Fibroblast of the conjunctiva (primary cell): Measurements from ENCODE around the gene GINS3.
"Not testable (repeated sequence)": the region's sequence is repeated elsewhere in the genome, so short reads cannot be mapped to it uniquely, and the experiment has no call there.

ENCODE experiments used
- DNase-seq: peaks from one replicate; pipeline ENCODE4 v3.0.0-alpha.2; 2010; ENCODE audit warnings: low read depth

GINS3 gene

GRCh38 chr16:58393138-58393504 lies 850 bp downstream of the GINS3 start:
- DNase-seq, result peak; percentile 6

- DNase-seq, result not testable (repeated sequence)
These were observed 4.6 kb downstream of the GINS3 start for GRCh38 chr16:58396897-58397296.

GRCh38 chr16:58399718-58400633 lies 7.7 kb downstream of the GINS3 start:
- DNase-seq, result no peak

- not testable (repeated sequence) for DNase-seq
These were observed 9.0 kb downstream of the GINS3 start for GRCh38 chr16:58401305-58401704.

- DNase-seq, result no peak
These were observed 10.5 kb downstream of the GINS3 start for GRCh38 chr16:58402796-58403195.

- peak; percentile 42 for DNase-seq
These were observed 17.2 kb downstream of the GINS3 start for GRCh38 chr16:58409316-58409973.

- DNase-seq, result no peak
These were observed 19.1 kb downstream of the GINS3 start for GRCh38 chr16:58411336-58411735.

- DNase-seq, result no peak
These were observed 19.7 kb downstream of the GINS3 start for GRCh38 chr16:58411736-58412614.

GRCh38 chr16:58412615-58412970 lies 20.3 kb downstream of the GINS3 start:
- DNase-seq, result not testable (repeated sequence)

GRCh38 chr16:58413359-58413758 lies 21.1 kb downstream of the GINS3 start:
- DNase-seq, result no peak

- no peak for DNase-seq
These were observed 22.7 kb downstream of the GINS3 start for GRCh38 chr16:58415003-58415402.

- not testable (repeated sequence) for DNase-seq
These were observed 23.7 kb downstream of the GINS3 start for GRCh38 chr16:58415961-58416360.

GRCh38 chr16:58417035-58417434 lies 24.8 kb downstream of the GINS3 start:
- no peak for DNase-seq

- DNase-seq, result no peak
These were observed 25.3 kb downstream of the GINS3 start for GRCh38 chr16:58417600-58417999.

GRCh38 chr16:58418026-58418425 lies 25.8 kb downstream of the GINS3 start:
- DNase-seq, result no peak

GRCh38 chr16:58418601-58419000 lies 26.3 kb downstream of the GINS3 start:
- peak; percentile 12 for DNase-seq

- no peak for DNase-seq
These were observed 27.1 kb downstream of the GINS3 start for GRCh38 chr16:58419241-58419990.

- no peak for DNase-seq
These were observed 28.8 kb downstream of the GINS3 start for GRCh38 chr16:58421059-58421458.

- DNase-seq, result no peak
These were observed 29.3 kb downstream of the GINS3 start for GRCh38 chr16:58421529-58421928.

GRCh38 chr16:58422809-58423208 lies 30.5 kb downstream of the GINS3 start:
- DNase-seq, result no peak

GRCh38 chr16:58425245-58425644 lies 33.0 kb downstream of the GINS3 start:
- no peak for DNase-seq
